Suprapubic skin (tissue), 4 donors: ENCODE data around the gene SRM. TPM values are rescaled to one million over a fixed set of nuclear protein-coding genes. Genes with fewer than 3 reads are reported as not detected.

ENCODE experiments used
- DNase-seq, 2 donors: peaks; one replicate each; pipeline ENCODE4 v3.0.0-alpha.2; 2019; ENCODE audit warnings: low spot score in 2 of 2
- H3K27ac ChIP-seq: fragments of 200-600 bp; sonication (generic); one replicate; pipeline ENCODE4 v1.5.1; 2019
- H3K27me3 ChIP-seq: fragments of 200-600 bp; sonication (generic); one replicate; pipeline ENCODE4 v1.5.1; 2019
- H3K36me3 ChIP-seq: fragments of 200-600 bp; sonication (generic); one replicate; pipeline ENCODE4 v1.5.1; 2019
- H3K4me1 ChIP-seq: fragments of 200-600 bp; sonication (generic); one replicate; pipeline ENCODE4 v1.5.1; 2019
- H3K4me3 ChIP-seq: fragments of 200-600 bp; sonication (generic); one replicate; pipeline ENCODE4 v1.5.1; 2019; ENCODE audit warnings: mild to moderate bottlenecking
- H3K9me3 ChIP-seq: fragments of 200-600 bp; sonication (generic); one replicate; pipeline ENCODE4 v1.5.1; 2019
- EP300 ChIP-seq: sonication (generic); formaldehyde crosslinking; IDR thresholded peaks from one replicate; pipeline ENCODE4 v1.6.1; 2017; ENCODE audit warnings: antibody characterized with exemption
- POLR2A ChIP-seq, 2 donors: fragments of 450-650 bp; IDR thresholded peaks; one replicate each; pipeline ENCODE4 v1.6.1; 2017; ENCODE audit warnings: antibody characterized with exemption in 2 of 2, mild to moderate bottlenecking in 2 of 2, moderate library complexity in 2 of 2
- POLR2AphosphoS5 ChIP-seq, 3 donors: sonication (generic); formaldehyde crosslinking; IDR thresholded peaks; one replicate each; pipeline ENCODE4 v1.6.1; 2017; ENCODE audit warnings: antibody characterized with exemption in 3 of 3
- WGBS: methylation state at CpG from one replicate; pipeline ENCODE4 v1.1.5; 2018; 5-methylcytosine and 5-hydroxymethylcytosine counted together
- total RNA-seq, 4 donors: library from RNA; depleted of rRNA; stranded (reverse); fragments of >200 nt; gene quantifications; one replicate each; pipeline ENCODE4 v1.1.0, GENCODE V29; 2016
- TF ChIP-seq, protein P1 (sequence below), 2 donors: fragments of 200-600 bp in 1 of 2; fragments of 450-650 bp in 1 of 2; sonication (generic) in 1 of 2; IDR thresholded peaks; one replicate each; pipeline ENCODE4 v1.5.1; 2016 to 2019; ENCODE audit warnings: antibody characterized with exemption in 2 of 2, mild to moderate bottlenecking in 1 of 2, moderate library complexity in 1 of 2

Gene SRM
- total RNA-seq, 4 donors from 2014 or later = 23.3 to 51.2 (median 46.6) TPM

DNA sequence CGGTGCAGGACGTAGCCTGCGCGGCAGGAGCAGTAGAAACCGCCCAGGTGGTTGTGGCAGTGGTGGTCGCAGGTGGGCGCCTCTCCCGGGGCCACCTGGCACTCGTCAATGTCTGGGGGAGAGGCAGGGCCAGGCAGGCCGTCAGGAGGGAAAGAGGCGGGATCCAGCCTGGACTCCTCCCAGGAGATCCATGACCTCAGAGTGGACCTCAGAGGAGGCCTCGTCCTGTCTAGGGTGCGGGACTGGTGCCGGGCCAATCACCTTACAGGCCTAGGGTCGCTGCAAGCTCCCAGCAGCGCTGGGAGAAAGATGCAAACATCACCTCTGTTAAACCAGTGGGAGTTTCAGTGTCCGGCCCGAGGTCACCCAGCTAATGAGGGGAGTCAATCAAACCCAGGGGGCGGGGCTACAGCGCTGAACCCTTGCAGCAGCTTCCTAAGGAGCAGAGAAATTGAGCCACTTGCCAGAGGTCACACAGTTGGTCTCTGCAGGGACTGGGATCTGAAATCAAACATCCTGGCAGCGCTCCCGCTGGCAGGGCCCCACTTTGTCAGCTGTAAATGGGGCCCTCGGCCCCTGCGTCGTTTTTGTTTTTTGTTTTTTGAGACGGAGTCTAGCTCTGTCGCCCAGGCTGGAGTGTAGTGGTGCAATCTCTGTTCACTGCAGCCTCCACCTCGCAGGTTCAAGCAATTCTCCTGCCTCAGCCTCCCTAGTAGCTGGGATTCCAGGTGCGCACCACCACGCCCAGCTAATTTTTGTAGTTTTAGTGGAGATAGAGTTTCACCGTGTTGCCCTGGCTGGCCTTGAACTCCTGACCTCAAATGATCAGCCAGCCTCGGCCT is 14.2 kb downstream of the SRM start:
- H3K4me3 ChIP-seq = no peak overlapping the region
- H3K27me3 ChIP-seq = no peaks in the 10 kb centered on the region
- no peak overlapping the region for H3K27ac ChIP-seq
- 71% methylated on average over 18 of the region's 32 CpGs for WGBS
- TF ChIP-seq, protein P1, sequence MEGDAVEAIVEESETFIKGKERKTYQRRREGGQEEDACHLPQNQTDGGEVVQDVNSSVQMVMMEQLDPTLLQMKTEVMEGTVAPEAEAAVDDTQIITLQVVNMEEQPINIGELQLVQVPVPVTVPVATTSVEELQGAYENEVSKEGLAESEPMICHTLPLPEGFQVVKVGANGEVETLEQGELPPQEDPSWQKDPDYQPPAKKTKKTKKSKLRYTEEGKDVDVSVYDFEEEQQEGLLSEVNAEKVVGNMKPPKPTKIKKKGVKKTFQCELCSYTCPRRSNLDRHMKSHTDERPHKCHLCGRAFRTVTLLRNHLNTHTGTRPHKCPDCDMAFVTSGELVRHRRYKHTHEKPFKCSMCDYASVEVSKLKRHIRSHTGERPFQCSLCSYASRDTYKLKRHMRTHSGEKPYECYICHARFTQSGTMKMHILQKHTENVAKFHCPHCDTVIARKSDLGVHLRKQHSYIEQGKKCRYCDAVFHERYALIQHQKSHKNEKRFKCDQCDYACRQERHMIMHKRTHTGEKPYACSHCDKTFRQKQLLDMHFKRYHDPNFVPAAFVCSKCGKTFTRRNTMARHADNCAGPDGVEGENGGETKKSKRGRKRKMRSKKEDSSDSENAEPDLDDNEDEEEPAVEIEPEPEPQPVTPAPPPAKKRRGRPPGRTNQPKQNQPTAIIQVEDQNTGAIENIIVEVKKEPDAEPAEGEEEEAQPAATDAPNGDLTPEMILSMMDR (IDR thresholded peaks at IDR 0.05) = no peak
- TF ChIP-seq POLR2AphosphoS5 (IDR thresholded peaks at IDR 0.05) (no peak), POLR2A (IDR thresholded peaks at IDR 0.05) (no peak)
- H3K36me3 ChIP-seq = no peaks in the 10 kb centered on the region
- H3K4me1 ChIP-seq = no peaks in the 10 kb centered on the region
- no peak for DNase-seq
- no peaks in the 10 kb centered on the region for H3K9me3 ChIP-seq

DNA sequence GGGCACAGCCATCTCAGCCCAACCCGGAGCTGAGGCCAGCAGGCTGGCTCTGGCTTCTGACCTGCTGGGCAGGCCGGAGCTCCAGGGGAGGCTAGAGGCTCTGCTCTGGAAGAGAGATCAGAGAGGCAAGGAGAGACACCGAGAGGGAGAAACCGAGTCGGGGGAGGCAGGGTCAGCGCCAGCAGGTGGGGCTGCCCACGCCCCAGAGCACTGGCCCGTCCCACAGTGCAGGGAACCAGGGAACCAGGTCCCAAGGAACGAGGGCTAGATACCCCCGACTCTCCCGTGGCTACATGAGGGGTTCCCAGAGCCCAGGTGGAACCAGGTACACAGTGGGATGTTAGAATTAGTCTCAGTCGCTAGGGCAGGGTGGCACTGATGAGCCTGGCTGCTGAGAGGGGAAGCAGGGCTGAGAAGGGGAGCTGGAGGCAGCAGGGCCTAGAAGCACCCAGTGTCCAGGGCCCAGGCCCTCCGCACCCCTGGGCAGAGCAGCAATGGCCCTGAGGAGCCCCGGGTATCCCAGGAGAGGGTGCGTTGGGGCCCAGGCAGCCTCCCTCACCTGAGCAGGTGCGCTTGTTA is 14.9 kb downstream of the SRM start:
- no peak for DNase-seq

DNA sequence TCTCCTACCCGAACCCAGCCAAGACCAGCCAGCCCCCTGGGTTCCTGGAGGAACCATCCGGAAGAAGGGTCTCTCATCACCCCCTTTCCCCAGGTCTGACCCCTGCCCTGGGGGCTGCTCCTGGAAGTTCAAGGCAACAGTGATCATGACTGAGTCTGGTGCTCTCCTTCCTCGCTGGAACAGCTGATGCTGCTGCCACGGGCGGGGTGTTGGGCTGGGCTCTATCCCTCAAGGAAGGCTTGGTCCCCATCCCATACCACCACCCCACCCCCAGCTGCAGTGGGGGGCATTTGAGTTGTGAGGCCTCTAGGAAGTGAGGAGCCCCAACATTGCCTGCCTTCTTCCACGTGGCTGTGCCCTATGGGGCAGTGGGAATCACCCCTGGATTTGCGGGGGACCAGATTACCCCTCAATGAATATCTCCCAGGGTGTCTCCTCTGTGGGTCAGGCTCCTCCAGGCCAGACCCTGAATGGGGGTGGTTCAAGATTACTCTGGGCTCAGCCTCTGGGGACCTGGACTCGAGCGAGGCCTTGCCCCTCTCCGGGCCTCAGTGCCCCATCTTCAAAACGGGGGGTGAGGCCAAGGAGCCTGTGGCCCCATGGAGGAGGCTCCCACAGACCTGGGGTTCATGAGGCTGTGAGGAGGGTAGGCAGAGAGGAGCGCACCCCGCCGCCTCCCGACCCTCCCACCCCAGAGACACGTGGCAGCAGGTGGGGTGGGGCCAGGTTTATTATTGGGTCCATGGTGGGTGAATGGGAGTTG is 15.6 kb downstream of the SRM start:
- H3K27me3 ChIP-seq = no peaks in the 10 kb centered on the region
- H3K27ac ChIP-seq = no peak overlapping the region
- no peaks in the 10 kb centered on the region for H3K4me1 ChIP-seq
- no CpG with 5 or more reads among the region's 16 CpGs for WGBS
- TF ChIP-seq POLR2A (IDR thresholded peaks at IDR 0.05) (no peak), POLR2AphosphoS5 (IDR thresholded peaks at IDR 0.05) (no peak), EP300 (no peak)
- TF ChIP-seq, protein P1 (IDR thresholded peaks at IDR 0.05) = no peak
- no peaks in the 10 kb centered on the region for H3K9me3 ChIP-seq
- H3K4me3 ChIP-seq = no peak overlapping the region
- H3K36me3 ChIP-seq = no peaks in the 10 kb centered on the region
- DNase-seq = no peak

More for the DNA sequence above, 14.9 kb downstream of the SRM start:
- Histone ChIP-seq H3K4me1 (no peaks in the 10 kb centered on the region), H3K27me3 (no peaks in the 10 kb centered on the region), H3K36me3 (no peaks in the 10 kb centered on the region), H3K4me3 (no peak overlapping the region), H3K27ac (no peak overlapping the region), H3K9me3 (no peaks in the 10 kb centered on the region)
- TF ChIP-seq, protein P1 (IDR thresholded peaks at IDR 0.05) = no peak
- TF ChIP-seq POLR2A (IDR thresholded peaks at IDR 0.05) (no peak), POLR2AphosphoS5 (IDR thresholded peaks at IDR 0.05) (no peak), EP300 (no peak)
- WGBS = 60% methylated on average over 2 of the region's 16 CpGs

DNA sequence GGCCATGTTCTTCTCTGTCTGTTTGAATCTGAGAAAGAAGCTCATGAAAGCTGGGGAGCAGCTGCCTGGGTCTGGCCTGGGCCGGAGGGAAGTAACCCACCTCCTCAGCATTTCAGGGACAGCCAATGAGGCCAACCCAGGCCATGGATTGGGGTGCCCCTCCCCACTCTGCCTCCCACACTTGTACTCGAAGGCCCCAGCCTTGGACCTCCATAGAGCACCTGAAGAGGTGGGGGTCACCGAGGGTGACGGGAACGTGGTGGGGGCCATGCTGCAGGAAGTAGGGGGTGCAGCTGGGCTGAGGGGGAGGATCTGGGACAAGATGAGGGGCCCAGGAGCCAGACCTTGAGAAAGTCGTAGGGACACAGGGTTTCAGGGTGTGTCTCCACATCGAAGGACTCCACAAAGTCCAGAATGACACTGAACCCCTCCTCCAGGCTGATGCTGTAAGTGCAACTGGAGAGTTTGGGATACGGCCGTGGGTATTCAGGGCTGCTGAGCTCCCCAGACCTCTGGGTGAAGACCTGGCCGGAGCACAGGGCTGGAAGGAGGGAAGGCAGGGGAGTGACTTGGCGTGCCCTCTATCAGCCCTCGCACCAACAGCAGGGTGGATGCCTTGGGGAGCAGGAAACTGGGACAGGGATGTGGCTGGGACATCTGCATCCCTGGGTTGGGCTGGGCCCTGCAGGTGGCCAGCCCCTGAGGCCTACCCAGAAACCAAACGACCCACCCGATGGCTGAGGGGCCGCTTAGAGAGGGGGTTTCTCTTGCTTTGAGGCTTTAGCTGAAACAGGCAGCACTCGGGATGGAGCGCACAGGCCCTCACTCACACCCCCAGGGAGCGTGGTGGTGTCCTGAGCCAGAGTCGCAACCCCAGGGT is 16.6 kb downstream of the SRM start:
- Histone ChIP-seq H3K27ac (no peak overlapping the region), H3K4me3 (no peak overlapping the region), H3K9me3 (no peaks in the 10 kb centered on the region), H3K36me3 (no peaks in the 10 kb centered on the region), H3K4me1 (no peaks in the 10 kb centered on the region), H3K27me3 (peaks cover 6% of the 10 kb centered on the region)
- TF ChIP-seq, protein P1 (IDR thresholded peaks at IDR 0.05) = no peak
- TF ChIP-seq POLR2AphosphoS5 (IDR thresholded peaks at IDR 0.05) = no peak
- no peak for TF ChIP-seq POLR2A (IDR thresholded peaks at IDR 0.05)
- TF ChIP-seq EP300 = no peak
- 73% methylated on average over 12 of the region's 19 CpGs for WGBS
- DNase-seq = no peak
